Upper lobe of left lung (tissue), 6 donors: ENCODE results near the gene CXCR1. TPM values are rescaled to one million over a fixed set of nuclear protein-coding genes. Genes with fewer than 3 reads are reported as not detected.
A peak's percentile ranks its signal among the peaks of the same experiment; 100 is the strongest.

Experiments
- ATAC-seq, 2 donors: fragments of 200-7000 bp; cut with Tn5 transposase; one replicate each; pipeline ENCODE4 v1.9.1; 2022; ENCODE audit warnings: mild to moderate bottlenecking in 2 of 2, moderate library complexity in 2 of 2; ENCODE audit not compliant: low FRiP score in 2 of 2
- DNase-seq, 2 donors: peaks; one replicate each; pipeline ENCODE4 v3.0.0-alpha.2; 2019 to 2020
- H3K27ac ChIP-seq, 4 donors: fragments of 200-600 bp; sonication (generic); one replicate each; pipeline ENCODE4 v1.5.1; 2016 to 2019
- H3K27me3 ChIP-seq, 4 donors: fragments of 200-600 bp; sonication (generic); one replicate each; pipeline ENCODE4 v1.5.1; 2017 to 2019
- H3K36me3 ChIP-seq, 4 donors: fragments of 200-600 bp; sonication (generic); one replicate each; pipeline ENCODE4 v1.5.1; 2016 to 2019
- H3K4me1 ChIP-seq, 4 donors: fragments of 200-600 bp; sonication (generic); one replicate each; pipeline ENCODE4 v1.5.1; 2018 to 2019
- H3K4me3 ChIP-seq, 4 donors: fragments of 200-600 bp; sonication (generic); one replicate each; pipeline ENCODE4 v1.5.1; 2017 to 2019; ENCODE audit warnings: mild to moderate bottlenecking in 2 of 4, moderate library complexity in 1 of 4
- H3K9me3 ChIP-seq, 4 donors: fragments of 200-600 bp; sonication (generic); one replicate each; pipeline ENCODE4 v1.5.1; 2018 to 2019
- CTCF ChIP-seq, 6 experiments: fragments of 450-650 bp in 4 of 6; fragments of 200-600 bp in 2 of 6; sonication (generic) in 2 of 6; IDR thresholded peaks; one replicate each; pipeline ENCODE4 v1.5.1; 2016 to 2019; ENCODE audit warnings: antibody characterized with exemption in 6 of 6
- EP300 ChIP-seq, 4 donors: sonication (generic); formaldehyde crosslinking; IDR thresholded peaks; one replicate each; pipeline ENCODE4 v1.5.1; 2017; ENCODE audit warnings: antibody characterized with exemption in 4 of 4, control low read depth in 2 of 4
- POLR2A ChIP-seq, 4 donors: fragments of 450-650 bp; IDR thresholded peaks; one replicate each; pipeline ENCODE4 v1.5.1; 2016 to 2017; ENCODE audit warnings: antibody characterized with exemption in 4 of 4, mild to moderate bottlenecking in 2 of 4
- POLR2AphosphoS5 ChIP-seq, 2 donors: sonication (generic); formaldehyde crosslinking; IDR thresholded peaks; one replicate each; pipeline ENCODE4 v1.5.1; 2017; ENCODE audit warnings: antibody characterized with exemption in 2 of 2
- WGBS, 2 donors: methylation state at CpG; one replicate each; pipeline ENCODE4 v1.1.5; 2017 to 2018; 5-methylcytosine and 5-hydroxymethylcytosine counted together
- total RNA-seq, 6 donors: library from RNA; depleted of rRNA in 4 of 6; stranded (reverse); fragments of >200 nt in 4 of 6; gene quantifications; one replicate each; pipeline versions ENCODE4 v1.1.0 to v1.2.1, GENCODE V29; 2016 to 2021
- donor health status: DM: no; HTN: no; CAD: no; lungs with moderate emphysema.
- donor health status: DM: no; HTN: yes; CAD: no; lungs with severe emphysema.

CXCR1 gene
- total RNA-seq, 6 donors from 2014 or later = 1.3 to 17.2 (median 6.4) TPM

- peaks cover 0 to 15% (median 0%) of the 10 kb centered on the region in 4 donors for H3K4me1 ChIP-seq
- TF ChIP-seq CTCF (IDR thresholded peaks at IDR 0.05) = peak; percentile 31 to 68 (median 50)
- no peak for TF ChIP-seq POLR2A (IDR thresholded peaks at IDR 0.05)
- WGBS, 2 donors = 46 to 47% methylated on average over 9 of the region's 9 CpGs
- H3K27me3 ChIP-seq = no peaks in the 10 kb centered on the region
- peak in 1 of 2 donors; percentile 75 for DNase-seq
- ATAC-seq = peak; percentile 39 to 73
- no peak overlapping the region for H3K27ac ChIP-seq
- H3K36me3 ChIP-seq = no peaks in the 10 kb centered on the region
- no peak overlapping the region for H3K4me3 ChIP-seq
- no peaks in the 10 kb centered on the region for H3K9me3 ChIP-seq
Measured at GRCh38 chr2:218168635-218169462, 2.1 kb upstream of the CXCR1 start.

- ATAC-seq = no peak
- Histone ChIP-seq H3K9me3 (no peaks in the 10 kb centered on the region), H3K4me1 (peaks cover 0 to 15% (median 0%) of the 10 kb centered on the region in 4 donors), H3K27me3 (no peaks in the 10 kb centered on the region), H3K27ac (no peak overlapping the region), H3K4me3 (no peak overlapping the region), H3K36me3 (no peaks in the 10 kb centered on the region)
- no peak for DNase-seq
- no peak for TF ChIP-seq POLR2A (IDR thresholded peaks at IDR 0.05)
- TF ChIP-seq POLR2AphosphoS5 (IDR thresholded peaks at IDR 0.05) = no peak
- TF ChIP-seq CTCF (IDR thresholded peaks at IDR 0.05) = no peak
- TF ChIP-seq EP300 (IDR thresholded peaks at IDR 0.05) = no peak
- whole genome bisulfite sequencing, 2 donors = 77 to 84% methylated on average over 1 of the region's 1 CpG
Measured at GRCh38 chr2:218168016-218168415, 1.3 kb upstream of the CXCR1 start.

- 96 to 100% methylated on average over 1 of the region's 1 CpG for WGBS, 2 donors
- H3K4me3 ChIP-seq = no peak overlapping the region
- no peaks in the 10 kb centered on the region for H3K36me3 ChIP-seq
- no peaks in the 10 kb centered on the region for H3K27me3 ChIP-seq
- ATAC-seq (no peak), DNase-seq (no peak)
- no peak for TF ChIP-seq POLR2AphosphoS5 (IDR thresholded peaks at IDR 0.05)
- no peak for TF ChIP-seq CTCF (IDR thresholded peaks at IDR 0.05)
- no peak for TF ChIP-seq POLR2A (IDR thresholded peaks at IDR 0.05)
- TF ChIP-seq EP300 (IDR thresholded peaks at IDR 0.05) = no peak
- H3K4me1 ChIP-seq = peaks cover 0 to 6% (median 0%) of the 10 kb centered on the region in 4 donors
- H3K9me3 ChIP-seq = no peaks in the 10 kb centered on the region
- peak overlapping the region in 1 of 4 donors; percentile 6 for H3K27ac ChIP-seq
Measured at GRCh38 chr2:218162814-218163213, 3.9 kb downstream of the CXCR1 start.

GRCh38 chr2:218161644-218162043, 5.1 kb downstream of the CXCR1 start:
- ATAC-seq = no peak
- WGBS, 2 donors = 63 to 71% methylated on average over 2 of the region's 2 CpGs
- H3K27me3 ChIP-seq = no peaks in the 10 kb centered on the region
- H3K36me3 ChIP-seq = no peaks in the 10 kb centered on the region
- H3K4me3 ChIP-seq = no peak overlapping the region
- TF ChIP-seq CTCF (IDR thresholded peaks at IDR 0.05) (no peak), POLR2AphosphoS5 (IDR thresholded peaks at IDR 0.05) (no peak), POLR2A (IDR thresholded peaks at IDR 0.05) (no peak), EP300 (IDR thresholded peaks at IDR 0.05) (no peak)
- DNase-seq = no peak
- H3K9me3 ChIP-seq = no peaks in the 10 kb centered on the region
- H3K27ac ChIP-seq = no peak overlapping the region
- H3K4me1 ChIP-seq = peaks cover 0 to 1% (median 0%) of the 10 kb centered on the region in 4 donors
